Peyer's patch (tissue), 4 donors: ENCODE measurements around the gene CD40LG. TPM values are rescaled to one million over a fixed set of nuclear protein-coding genes. Genes with fewer than 3 reads are reported as not detected.

Experiments
- DNase-seq, 3 donors: peaks; one replicate each; pipeline ENCODE4 v3.0.0-alpha.2; 2017 to 2019
- H3K27ac ChIP-seq, 4 donors: fragments of 200-600 bp; sonication (generic); one replicate each; pipeline ENCODE4 v1.5.1; 2016 to 2019
- H3K27me3 ChIP-seq, 2 donors: fragments of 200-600 bp; sonication (generic); one replicate each; pipeline ENCODE4 v1.5.1; 2019
- H3K36me3 ChIP-seq, 3 donors: fragments of 200-600 bp; sonication (generic); one replicate each; pipeline ENCODE4 v1.5.1; 2016 to 2019
- H3K4me1 ChIP-seq, 4 donors: fragments of 200-600 bp; sonication (generic); one replicate each; pipeline ENCODE4 v1.5.1; 2016 to 2019
- H3K4me3 ChIP-seq, 4 donors: fragments of 200-600 bp; sonication (generic); 1 replicate in 3 of 4; 2 replicates in 1 of 4; pipeline ENCODE4 v1.5.1; 2016 to 2019; ENCODE audit warnings: mild to moderate bottlenecking in 1 of 4
- H3K9me3 ChIP-seq, 4 donors: fragments of 200-600 bp; sonication (generic); one replicate each; pipeline ENCODE4 v1.5.1; 2016 to 2019; ENCODE audit warnings: mild to moderate bottlenecking in 1 of 4
- CTCF ChIP-seq, 6 experiments: fragments of 450-650 bp in 4 of 6; fragments of 200-600 bp in 2 of 6; sonication (generic) in 1 of 6; IDR thresholded peaks; one replicate each; pipeline ENCODE4 v1.5.1; 2017 to 2019; ENCODE audit warnings: antibody characterized with exemption in 6 of 6, mild to moderate bottlenecking in 3 of 6, moderate library complexity in 1 of 6
- POLR2A ChIP-seq, 2 donors: fragments of 450-650 bp; IDR thresholded peaks; one replicate each; pipeline ENCODE4 v1.5.1; 2017; ENCODE audit warnings: antibody characterized with exemption in 2 of 2, mild to moderate bottlenecking in 2 of 2, moderate library complexity in 2 of 2
- total RNA-seq, 4 donors: library from RNA; depleted of rRNA; stranded (reverse); fragments of >200 nt; gene quantifications; one replicate each; pipeline ENCODE4 v1.1.0, GENCODE V29; 2016

Gene CD40LG
- total RNA-seq, 4 donors from 2014 or later, result 0.94 TPM; not detected in 3

DNA sequence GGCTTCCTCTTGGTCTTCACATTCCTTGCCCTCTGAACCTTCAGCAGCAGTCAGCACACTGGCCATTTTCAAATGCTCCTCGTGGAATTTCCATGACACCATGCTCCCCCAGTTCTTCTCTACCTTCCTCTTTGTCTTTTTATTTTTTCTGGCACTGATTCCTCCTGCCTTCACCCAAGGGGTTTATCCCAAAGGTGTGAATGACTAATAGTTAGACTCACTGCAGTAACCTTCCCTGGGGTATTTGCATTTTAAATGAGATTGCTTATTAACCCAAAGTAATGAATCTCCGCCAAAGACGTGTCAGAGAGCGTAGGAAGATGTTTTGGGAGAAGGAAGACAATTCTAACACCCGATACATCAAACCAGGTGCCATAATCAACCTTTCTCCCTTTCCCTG lies 36.2 kb downstream of the CD40LG start:
- Histone ChIP-seq H3K4me1 (no peaks in the 10 kb centered on the region), H3K27ac (no peak overlapping the region), H3K27me3 (no peaks in the 10 kb centered on the region), H3K9me3 (no peaks in the 10 kb centered on the region), H3K4me3 (no peak overlapping the region), H3K36me3 (no peaks in the 10 kb centered on the region)
- TF ChIP-seq CTCF (IDR thresholded peaks at IDR 0.05) (no peak), POLR2A (IDR thresholded peaks at IDR 0.05) (no peak)
- no peak for DNase-seq

- no peaks in the 10 kb centered on the region for H3K4me1 ChIP-seq
These were observed 39.5 kb downstream of the CD40LG start for GRCh38 chrX:136687457-136687856.

GRCh38 chrX:136689436-136689835 lies 41.5 kb downstream of the CD40LG start:
- Histone ChIP-seq H3K27me3 (no peaks in the 10 kb centered on the region), H3K27ac (no peak overlapping the region), H3K4me1 (no peaks in the 10 kb centered on the region), H3K36me3 (no peaks in the 10 kb centered on the region), H3K4me3 (no peak overlapping the region), H3K9me3 (no peaks in the 10 kb centered on the region)
- DNase-seq, result no peak
- TF ChIP-seq CTCF (IDR thresholded peaks at IDR 0.05) (no peak), POLR2A (IDR thresholded peaks at IDR 0.05) (no peak)

More at GRCh38 chrX:136687457-136687856, 39.5 kb downstream of the CD40LG start:
- TF ChIP-seq CTCF (IDR thresholded peaks at IDR 0.05) (no peak), POLR2A (IDR thresholded peaks at IDR 0.05) (no peak)
- DNase-seq, result no peak
- H3K9me3 ChIP-seq, result no peaks in the 10 kb centered on the region
- H3K27ac ChIP-seq, result no peak overlapping the region
- no peaks in the 10 kb centered on the region for H3K36me3 ChIP-seq
- H3K27me3 ChIP-seq, result no peaks in the 10 kb centered on the region
- no peak overlapping the region for H3K4me3 ChIP-seq

DNA sequence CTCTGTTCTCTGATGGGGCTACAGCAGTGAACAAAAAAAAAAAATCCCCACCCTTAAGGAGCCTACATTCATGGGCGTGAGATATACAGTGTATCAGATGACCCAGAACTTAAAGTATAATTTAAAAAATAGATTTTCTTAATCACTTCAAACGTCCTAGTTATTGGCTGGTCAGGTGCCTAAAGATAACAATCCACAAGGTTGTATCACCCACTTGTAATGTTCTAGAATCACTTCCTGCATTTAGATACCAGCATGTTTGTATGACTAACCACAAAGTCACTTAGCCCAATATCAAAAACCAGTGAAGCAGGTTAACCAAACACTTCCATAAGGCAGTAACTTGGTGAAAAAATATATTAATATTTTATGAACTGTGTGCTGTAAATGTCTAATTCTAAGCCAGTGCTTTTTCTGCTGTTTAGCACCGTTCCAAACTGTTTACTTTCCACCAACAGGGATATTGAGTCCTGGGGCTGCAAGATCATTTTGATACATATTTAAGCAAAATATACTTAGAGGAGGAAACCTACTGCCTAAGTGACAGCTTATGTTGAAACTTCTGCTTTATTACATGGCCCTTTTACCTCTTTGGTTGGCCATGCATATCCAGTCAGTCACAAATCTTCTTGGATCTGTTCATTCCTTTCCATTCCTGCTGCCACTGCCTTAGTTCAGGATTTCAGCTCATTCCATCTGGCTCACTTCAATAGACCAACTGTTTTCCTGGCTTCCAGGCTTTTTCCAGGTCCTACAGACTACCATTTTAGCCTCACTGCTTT lies 43.3 kb downstream of the CD40LG start:
- TF ChIP-seq POLR2A (IDR thresholded peaks at IDR 0.05), result no peak
- no peak for TF ChIP-seq CTCF (IDR thresholded peaks at IDR 0.05)
- DNase-seq, result no peak
- Histone ChIP-seq H3K4me3 (no peak overlapping the region), H3K4me1 (no peaks in the 10 kb centered on the region), H3K27ac (peak overlapping the region in 3 of 4 donors; percentile 21 to 44 (median 22)), H3K36me3 (no peaks in the 10 kb centered on the region), H3K9me3 (no peaks in the 10 kb centered on the region), H3K27me3 (no peaks in the 10 kb centered on the region)

GRCh38 chrX:136692271-136692670 lies 44.3 kb downstream of the CD40LG start:
- H3K36me3 ChIP-seq, result no peaks in the 10 kb centered on the region
- TF ChIP-seq POLR2A (IDR thresholded peaks at IDR 0.05), result no peak
- TF ChIP-seq CTCF (IDR thresholded peaks at IDR 0.05), result no peak
- no peaks in the 10 kb centered on the region for H3K9me3 ChIP-seq
- no peaks in the 10 kb centered on the region for H3K4me1 ChIP-seq
- H3K4me3 ChIP-seq, result no peak overlapping the region
- H3K27ac ChIP-seq, result no peak overlapping the region
- no peaks in the 10 kb centered on the region for H3K27me3 ChIP-seq
- no peak for DNase-seq
